Central memory CD8-positive, alpha-beta T cell (primary cell): ENCODE results near the gene REEP6.

ENCODE experiments used
- ATAC-seq: fragments of 150-1000 bp; cut with Tn5 transposase; replicated peaks from 2 replicates; pipeline ENCODE4 v1.10.0; 2022; ENCODE audit warnings: mild to moderate bottlenecking, moderate FRiP score, moderate number of reproducible peaks; ENCODE audit not compliant: poor library complexity, severe bottlenecking; ENCODE audit errors: extremely low read depth
- DNase-seq, 2 donors: peaks; one replicate each; pipeline ENCODE4 v3.0.0; 2021; ENCODE audit warnings: low spot score in 2 of 2
- H3K27ac Mint-ChIP-seq: one replicate; pipeline ENCODE4 v1.8.0; 2022; ENCODE audit warnings: low read depth, mild to moderate bottlenecking, moderate library complexity, mixed read lengths
- H3K27me3 Mint-ChIP-seq: one replicate; pipeline ENCODE4 v1.8.0; 2022; ENCODE audit warnings: mixed read lengths
- H3K36me3 Mint-ChIP-seq: one replicate; pipeline ENCODE4 v1.8.0; 2022; ENCODE audit warnings: mild to moderate bottlenecking, moderate library complexity, mixed read lengths; ENCODE audit not compliant: insufficient read depth
- H3K4me1 Mint-ChIP-seq: one replicate; pipeline ENCODE4 v1.8.0; 2022; ENCODE audit warnings: mixed read lengths
- H3K4me3 Mint-ChIP-seq: one replicate; pipeline ENCODE4 v1.8.0; 2022; ENCODE audit warnings: mild to moderate bottlenecking, moderate library complexity, mixed read lengths
- H3K9me3 Mint-ChIP-seq: one replicate; pipeline ENCODE4 v1.8.0; 2022; ENCODE audit warnings: mixed read lengths

The REEP6 gene

DNA sequence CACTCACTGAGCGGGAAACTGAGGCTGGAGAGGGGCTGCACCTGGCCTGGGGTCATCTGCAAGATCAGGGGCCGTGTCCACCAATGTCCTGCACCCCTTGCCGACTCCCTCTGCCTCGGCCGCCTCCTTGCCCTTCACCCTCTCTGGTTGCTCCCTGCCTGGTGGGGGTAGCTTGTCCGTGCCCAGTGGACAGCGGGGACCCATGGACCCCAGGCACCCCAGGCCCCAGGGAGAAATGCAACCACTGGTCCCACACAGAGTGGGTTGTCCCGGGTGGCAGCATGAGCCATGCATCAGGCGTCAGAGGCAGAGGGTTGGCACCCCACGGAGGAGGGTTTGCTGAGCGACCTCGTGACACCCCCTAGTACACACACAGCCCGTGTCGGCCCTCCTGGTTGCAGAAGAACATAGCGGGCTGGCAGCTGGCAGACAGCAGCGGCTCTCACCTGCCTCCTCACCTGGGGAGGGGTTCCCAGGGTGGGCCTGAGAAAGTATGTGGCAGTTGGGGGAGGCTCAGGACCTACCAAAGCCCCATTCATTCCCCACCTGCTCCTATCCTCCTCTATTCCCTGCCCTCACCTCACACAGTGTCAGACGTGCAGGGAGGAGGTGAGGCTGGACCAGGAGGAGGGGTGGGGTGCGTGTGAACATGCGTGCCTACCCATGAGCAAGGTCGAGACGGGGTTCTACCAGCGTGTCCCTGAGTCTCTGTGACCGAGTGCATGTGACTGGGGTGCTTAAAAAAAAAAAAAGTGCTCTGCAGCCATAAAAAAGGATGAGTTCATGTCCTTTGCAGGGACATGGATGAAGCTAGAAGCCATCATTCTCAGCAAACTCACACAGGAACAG is 13.2 kb downstream of the REEP6 start:
- no peak for ATAC-seq
- Mint-ChIP-seq H3K27ac (no peak overlapping the region), H3K4me1 (peaks cover 14% of the 10 kb centered on the region)

GRCh38 chr19:1505012-1505411 is 14.0 kb downstream of the REEP6 start:
- no peak overlapping the region for H3K27ac Mint-ChIP-seq
- ATAC-seq = no peak
- peaks cover 8% of the 10 kb centered on the region for H3K36me3 Mint-ChIP-seq

More for the DNA sequence above, 13.2 kb downstream of the REEP6 start:
- no peak overlapping the region for H3K4me3 Mint-ChIP-seq
- peaks cover 11% of the 10 kb centered on the region for H3K36me3 Mint-ChIP-seq
- peaks cover 5% of the 10 kb centered on the region for H3K9me3 Mint-ChIP-seq
- H3K27me3 Mint-ChIP-seq = peaks cover 10% of the 10 kb centered on the region
- DNase-seq = no peak

DNA sequence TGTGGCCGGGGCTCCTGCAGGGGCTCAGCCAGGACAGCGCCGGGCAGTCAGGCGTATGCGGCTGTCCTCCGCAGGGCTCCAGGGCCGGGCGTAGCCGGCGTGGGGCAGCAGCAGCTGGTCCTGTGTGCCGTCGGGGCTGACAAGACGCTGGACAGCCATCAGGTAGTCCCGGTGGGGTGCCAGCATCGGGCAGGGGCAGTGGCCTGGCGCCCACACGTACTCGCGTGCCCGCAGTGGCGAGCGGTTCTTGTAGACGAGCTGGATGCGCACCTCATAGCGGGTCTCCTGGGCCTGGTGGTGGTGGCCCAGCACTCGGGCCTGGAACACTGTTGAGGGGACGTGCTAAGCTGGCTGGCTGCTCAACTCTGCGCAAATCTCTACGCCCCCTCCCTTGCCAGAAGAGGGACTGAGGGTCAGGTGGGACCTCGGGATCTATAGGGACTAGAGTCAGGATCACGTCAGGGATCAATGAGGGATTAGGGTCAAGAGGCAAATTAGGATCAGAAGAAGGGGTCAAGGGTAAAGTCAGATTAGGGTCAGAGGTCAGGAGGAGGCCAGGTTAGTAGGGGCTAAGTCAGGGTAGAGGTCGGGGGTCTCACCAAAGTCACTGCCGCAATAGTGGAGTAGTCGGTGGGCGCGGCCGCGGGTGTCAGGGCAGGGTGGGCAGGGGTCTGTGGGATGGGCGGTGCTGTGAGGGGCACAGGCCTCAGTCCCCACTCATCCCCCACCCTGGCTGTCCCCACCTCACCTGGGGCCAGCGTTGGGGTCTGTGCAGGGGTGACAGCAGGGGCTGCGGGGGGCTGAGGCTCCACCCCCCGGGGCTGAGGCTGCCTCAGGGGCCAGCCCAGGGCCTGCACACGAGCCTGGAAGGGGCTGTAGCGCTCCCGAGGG is 15.3 kb downstream of the REEP6 start:
- Mint-ChIP-seq H3K9me3 (peaks cover 5% of the 10 kb centered on the region), H3K36me3 (peaks cover 6% of the 10 kb centered on the region), H3K27me3 (peaks cover 10% of the 10 kb centered on the region), H3K4me1 (peaks cover 19% of the 10 kb centered on the region), H3K4me3 (no peak overlapping the region), H3K27ac (no peak overlapping the region)
- DNase-seq = no peak
- no peak for ATAC-seq

More at GRCh38 chr19:1505012-1505411, 14.0 kb downstream of the REEP6 start:
- Mint-ChIP-seq H3K4me1 (peaks cover 17% of the 10 kb centered on the region), H3K27me3 (peaks cover 10% of the 10 kb centered on the region), H3K4me3 (no peak overlapping the region), H3K9me3 (peaks cover 5% of the 10 kb centered on the region)
- DNase-seq = no peak

DNA sequence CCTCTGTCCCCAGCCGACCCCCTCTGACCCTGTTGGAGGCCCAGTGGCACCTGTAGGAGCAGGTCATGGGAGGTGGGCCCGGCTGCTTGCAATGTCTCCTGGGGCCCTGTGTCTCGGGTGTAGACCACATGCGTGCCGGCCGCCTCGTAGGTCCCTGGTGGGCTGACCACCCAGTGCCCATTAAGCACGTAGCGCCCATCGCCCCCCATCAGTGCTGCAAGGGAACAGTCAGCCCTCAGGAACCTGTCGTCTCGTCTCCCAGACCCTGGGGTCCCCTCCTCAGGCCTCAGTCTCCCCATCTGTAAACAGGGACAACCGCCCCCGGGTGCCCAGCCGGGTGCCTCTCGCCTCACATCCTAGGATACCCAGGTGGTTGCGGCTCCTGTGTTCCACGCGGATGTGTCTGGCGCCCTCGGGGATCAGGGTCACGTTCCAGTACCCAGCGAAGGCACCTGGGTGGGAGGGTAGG is 16.2 kb downstream of the REEP6 start:
- DNase-seq (no peak), ATAC-seq (no peak)
- peaks cover 10% of the 10 kb centered on the region for H3K27me3 Mint-ChIP-seq
- peak overlapping the region; percentile 80 for H3K27ac Mint-ChIP-seq
- peak overlapping the region; percentile 77 for H3K4me3 Mint-ChIP-seq
- peaks cover 19% of the 10 kb centered on the region for H3K4me1 Mint-ChIP-seq
- H3K36me3 Mint-ChIP-seq = peaks cover 6% of the 10 kb centered on the region
- H3K9me3 Mint-ChIP-seq = peaks cover 5% of the 10 kb centered on the region

DNA sequence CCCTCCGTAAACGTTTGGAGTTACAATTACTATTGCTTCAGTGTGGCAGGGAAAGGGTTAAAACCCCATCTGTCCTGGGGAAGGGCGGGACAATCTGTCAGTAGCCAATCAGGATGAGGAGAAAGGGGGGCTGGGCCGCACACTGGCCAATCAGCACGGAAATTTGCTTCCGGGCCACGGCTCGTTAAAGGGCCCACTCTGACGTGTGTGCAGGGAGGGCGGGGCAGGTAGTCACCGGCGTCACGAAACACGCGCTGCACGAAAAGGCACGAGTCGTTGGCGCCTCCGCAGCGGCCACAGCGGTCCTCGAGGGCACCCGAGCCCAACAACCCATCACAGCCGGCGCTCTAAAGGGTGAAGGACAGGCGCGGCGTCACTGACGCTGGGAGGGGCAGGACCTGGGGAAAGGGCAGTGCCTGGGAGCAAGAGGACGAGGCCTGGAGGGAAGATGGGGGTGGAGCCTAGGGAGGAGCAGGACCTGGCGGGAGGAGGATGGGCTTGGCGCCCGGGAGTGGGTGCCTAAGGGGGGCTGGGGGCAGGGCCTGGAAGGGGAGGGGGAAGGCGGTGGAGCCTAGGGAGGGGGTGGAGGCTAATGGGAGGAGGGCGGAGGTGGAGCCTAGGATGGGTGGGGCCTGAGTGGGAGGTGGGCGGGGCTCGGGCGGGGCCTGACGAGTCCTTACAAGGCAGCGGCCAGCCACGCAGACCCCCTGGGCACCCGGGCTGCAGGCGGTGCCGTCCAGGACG is 17.0 kb downstream of the REEP6 start:
- H3K4me3 Mint-ChIP-seq = peak overlapping the region; percentile 77
- peaks cover 4% of the 10 kb centered on the region for H3K36me3 Mint-ChIP-seq
- H3K9me3 Mint-ChIP-seq = peaks cover 5% of the 10 kb centered on the region
- H3K4me1 Mint-ChIP-seq = peaks cover 19% of the 10 kb centered on the region
- H3K27me3 Mint-ChIP-seq = peaks cover 3% of the 10 kb centered on the region
- peak overlapping the region; percentile 80 for H3K27ac Mint-ChIP-seq
- DNase-seq = peak; percentile 83 to 92
- ATAC-seq = peak; percentile 97

- no peak for ATAC-seq
- H3K4me3 Mint-ChIP-seq = peak overlapping the region; percentile 31
- peaks cover 5% of the 10 kb centered on the region for H3K9me3 Mint-ChIP-seq
Measured at GRCh38 chr19:1508507-1508856, 17.5 kb downstream of the REEP6 start.

GRCh38 chr19:1509602-1510441 is 18.8 kb downstream of the REEP6 start:
- no peak overlapping the region for H3K27ac Mint-ChIP-seq
- H3K9me3 Mint-ChIP-seq = peaks cover 5% of the 10 kb centered on the region
- H3K4me3 Mint-ChIP-seq = no peak overlapping the region
- H3K36me3 Mint-ChIP-seq = peaks cover 5% of the 10 kb centered on the region
- ATAC-seq = no peak
- peaks cover 19% of the 10 kb centered on the region for H3K4me1 Mint-ChIP-seq
- no peaks in the 10 kb centered on the region for H3K27me3 Mint-ChIP-seq
- DNase-seq = no peak

More at GRCh38 chr19:1508507-1508856, 17.5 kb downstream of the REEP6 start:
- no peak for DNase-seq
- H3K4me1 Mint-ChIP-seq = peaks cover 19% of the 10 kb centered on the region
- H3K27me3 Mint-ChIP-seq = no peaks in the 10 kb centered on the region
- no peak overlapping the region for H3K27ac Mint-ChIP-seq
- peaks cover 4% of the 10 kb centered on the region for H3K36me3 Mint-ChIP-seq

GRCh38 chr19:1510442-1510806 is 19.4 kb downstream of the REEP6 start:
- DNase-seq (no peak), ATAC-seq (no peak)
- Mint-ChIP-seq H3K4me3 (no peak overlapping the region), H3K36me3 (peaks cover 5% of the 10 kb centered on the region), H3K4me1 (peaks cover 19% of the 10 kb centered on the region), H3K9me3 (peaks cover 5% of the 10 kb centered on the region), H3K27me3 (no peaks in the 10 kb centered on the region), H3K27ac (no peak overlapping the region)

GRCh38 chr19:1510807-1511206 is 19.8 kb downstream of the REEP6 start:
- peaks cover 19% of the 10 kb centered on the region for H3K4me1 Mint-ChIP-seq
- ATAC-seq = no peak
- no peak for DNase-seq
- peaks cover 5% of the 10 kb centered on the region for H3K9me3 Mint-ChIP-seq
- H3K27ac Mint-ChIP-seq = no peak overlapping the region
- H3K27me3 Mint-ChIP-seq = peaks cover under 1% of the 10 kb centered on the region
- H3K36me3 Mint-ChIP-seq = peaks cover 5% of the 10 kb centered on the region
- no peak overlapping the region for H3K4me3 Mint-ChIP-seq

DNA sequence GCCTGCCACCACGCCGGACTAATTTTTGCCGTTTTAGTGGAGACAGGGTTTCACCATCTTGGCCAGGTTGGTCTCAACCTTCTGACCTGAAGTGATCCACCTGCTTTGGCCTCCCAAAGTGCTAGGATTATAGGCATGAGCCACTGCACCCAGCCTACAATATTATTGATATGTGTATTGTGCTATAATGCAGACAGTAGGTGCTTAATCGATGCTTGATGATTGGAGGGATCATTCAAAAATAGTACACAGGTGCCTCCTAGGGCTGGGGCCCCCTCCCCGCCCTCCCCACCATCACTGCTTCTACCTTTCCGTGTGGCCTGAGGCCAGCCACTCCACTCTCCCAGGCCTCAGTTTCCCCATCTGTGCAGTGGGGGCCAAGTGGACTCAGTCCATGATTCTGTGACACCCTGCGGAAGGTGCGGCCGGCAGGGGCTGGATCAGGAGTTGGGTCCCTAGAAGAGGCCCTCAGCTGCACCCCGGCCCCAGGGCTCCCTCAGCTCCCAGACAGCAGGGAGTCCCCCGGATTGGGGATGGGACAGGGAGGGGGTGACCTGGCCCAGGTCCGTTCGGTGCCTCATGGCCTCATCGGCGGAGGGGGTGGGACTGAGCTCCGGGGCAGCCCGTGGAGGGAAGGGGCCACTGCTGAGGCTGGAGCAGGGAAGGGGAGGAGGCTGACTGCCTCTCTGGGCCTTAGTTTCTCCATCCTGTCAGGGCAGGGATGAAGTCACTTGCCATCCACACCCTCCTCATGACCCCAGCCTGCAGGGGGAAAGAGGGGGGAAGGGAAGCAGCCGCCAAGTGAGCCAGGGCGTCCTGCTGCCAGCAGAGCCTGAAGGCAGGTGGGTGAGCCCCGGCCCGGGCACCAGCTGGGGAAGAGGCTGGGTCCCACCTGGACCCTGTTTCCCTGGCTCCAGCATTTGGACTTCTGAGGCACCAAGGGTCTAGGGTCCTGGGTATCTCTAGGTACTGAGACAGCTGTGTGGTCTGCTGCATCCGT is 20.6 kb downstream of the REEP6 start:
- H3K27ac Mint-ChIP-seq = no peak overlapping the region
- no peaks in the 10 kb centered on the region for H3K9me3 Mint-ChIP-seq
- peak overlapping the region; percentile 60 for H3K4me3 Mint-ChIP-seq
- DNase-seq (no peak), ATAC-seq (no peak)
- peaks cover 4% of the 10 kb centered on the region for H3K36me3 Mint-ChIP-seq
- peaks cover 8% of the 10 kb centered on the region for H3K27me3 Mint-ChIP-seq
- H3K4me1 Mint-ChIP-seq = peaks cover 13% of the 10 kb centered on the region
